GM12878 (cell line): Measurements from ENCODE around the gene CDCP2. TPM values are rescaled to one million over a fixed set of nuclear protein-coding genes. Genes with fewer than 3 reads are reported as not detected.

Experiments
- ATAC-seq: fragments of 200-7000 bp; cut with Tn5 transposase; 3 replicates; pipeline ENCODE4 v1.9.1; 2020; ENCODE audit warnings: mild to moderate bottlenecking, moderate library complexity
- BruUV-seq: library from RNA; stranded (reverse); fragments of 400-500 nt; replicated peaks from 2 replicates; lab custom pipeline; 2021; lab: Mats Ljungman, UMichigan
- CTCF ChIA-PET: fragments of 300-600 bp; sonication (Branson Sonifier 250); formaldehyde crosslinking; extraction: SDS; loops from one replicate; lab custom pipeline; 2021; ENCODE audit warnings: inconsistent platforms; lab: Yijun Ruan, JAX
- POLR2A ChIA-PET: fragments of 350-600 bp; formaldehyde crosslinking; extraction: SDS; loops from one replicate; lab custom pipeline; 2021; ENCODE audit warnings: inconsistent platforms; lab: Charles Lee
- RAD21 ChIA-PET: fragments of 300-600 bp; sonication (Branson Sonifier 250); formaldehyde crosslinking; loops from one replicate; lab custom pipeline; 2023; ENCODE audit warnings: antibody characterized with exemption; ENCODE audit not compliant: unreplicated experiment; lab: Charles Lee
- SMC1A ChIA-PET: fragments of 300-600 bp; sonication (Branson Sonifier 250); formaldehyde crosslinking; loops from one replicate; lab custom pipeline; 2023; ENCODE audit not compliant: unreplicated experiment, uncharacterized antibody; lab: Charles Lee
- DNase-seq: peaks from one replicate; pipeline ENCODE4 v3.0.0-alpha.2; 2011; ENCODE audit warnings: low read depth, low spot score
- FAIRE-seq: peaks from 3 replicates; lab custom pipeline; 2011; peaks lifted over from hg19 to GRCh38; lab: Jason Lieb, UNC
- H2AFZ ChIP-seq: 2 replicates; pipeline ENCODE4 v1.6.0; 2011; ENCODE audit warnings: low read depth, low read length, control low read depth; ENCODE audit not compliant: control insufficient read depth
- H3K27ac ChIP-seq: 2 replicates; pipeline ENCODE4 v1.5.1; 2011; ENCODE audit warnings: control low read depth; ENCODE audit not compliant: control insufficient read depth, insufficient read depth
- H3K27me3 ChIP-seq, 2 experiments: replicated peaks in 1 of 2; 2 replicates each; pipeline versions ENCODE4 v1.6.0 to v1.6.1; 2011; ENCODE audit warnings: low read length in 1 of 2; ENCODE audit not compliant: control insufficient read depth in 2 of 2, insufficient read depth in 2 of 2
- H3K36me3 ChIP-seq, 2 experiments: 2 replicates each; pipeline ENCODE4 v1.5.1; 2011; ENCODE audit warnings: low read length in 1 of 2; ENCODE audit not compliant: control insufficient read depth in 2 of 2, insufficient read depth in 2 of 2
- H3K4me1 ChIP-seq: 2 replicates; pipeline ENCODE4 v1.6.1; 2011; ENCODE audit warnings: mild to moderate bottlenecking, low read length, moderate library complexity, mixed read lengths; ENCODE audit not compliant: control insufficient read depth, insufficient read depth
- H3K4me2 ChIP-seq: 2 replicates; pipeline ENCODE4 v1.6.0; 2011; ENCODE audit warnings: control low read depth; ENCODE audit not compliant: control insufficient read depth, insufficient read depth
- H3K4me3 ChIP-seq: fragments of 200-600 bp; sonication (generic); 2 replicates; pipeline ENCODE4 v1.5.1; 2016
- H3K79me2 ChIP-seq: 2 replicates; pipeline ENCODE4 v1.6.0; 2011; ENCODE audit warnings: low read length; ENCODE audit not compliant: control insufficient read depth, insufficient read depth
- H3K9ac ChIP-seq: 2 replicates; pipeline ENCODE4 v1.8.0; 2011; ENCODE audit warnings: low read length, control low read depth, mixed read lengths; ENCODE audit not compliant: control insufficient read depth, insufficient read depth
- H3K9me3 ChIP-seq: replicated peaks from 3 replicates; pipeline ENCODE4 v1.5.1; 2011; ENCODE audit warnings: mild to moderate bottlenecking, low read length; ENCODE audit not compliant: control insufficient read depth, insufficient read depth
- H4K20me1 ChIP-seq: 2 replicates; pipeline ENCODE4 v1.6.0; 2011; ENCODE audit not compliant: control insufficient read depth, insufficient read depth
- BCL11A ChIP-seq: IDR thresholded peaks from 2 replicates; pipeline ENCODE4 v1.6.1; 2011; ENCODE audit warnings: low read depth, low read length
- BHLHE40 ChIP-seq, 2 experiments: fragments of 450-650 bp in 1 of 2; IDR thresholded peaks; 2 replicates each; pipeline ENCODE4 v1.6.1; 2011 to 2017; ENCODE audit warnings: low read depth in 2 of 2, borderline replicate concordance in 1 of 2, improper control_type of control experiment in 1 of 2, low read length in 1 of 2, mild to moderate bottlenecking in 1 of 2
- FOS ChIP-seq: IDR thresholded peaks from 3 replicates; pipeline ENCODE4 v1.6.1; 2011; ENCODE audit warnings: borderline replicate concordance; ENCODE audit not compliant: insufficient read length; ENCODE audit errors: extremely low read depth
- FOXK2 ChIP-seq: fragments of 450-650 bp; IDR thresholded peaks from 2 replicates; pipeline ENCODE4 v1.6.1; 2017; ENCODE audit warnings: mild to moderate bottlenecking, moderate library complexity
- HDGF ChIP-seq: fragments of 450-650 bp; IDR thresholded peaks from 2 replicates; pipeline ENCODE4 v1.6.1; 2016; ENCODE audit warnings: antibody characterized with exemption
- NFIC ChIP-seq: IDR thresholded peaks from 2 replicates; pipeline ENCODE4 v1.6.1; 2012; ENCODE audit warnings: low read depth, mild to moderate bottlenecking, inconsistent platforms, low read length, moderate library complexity
- SUPT20H ChIP-seq: IDR thresholded peaks from 2 replicates; pipeline ENCODE4 v1.6.1; 2011; ENCODE audit warnings: low read depth, mild to moderate bottlenecking, low read length, moderate library complexity, borderline replicate concordance; ENCODE audit not compliant: control insufficient read depth
- YBX1 ChIP-seq: fragments of 450-650 bp; IDR thresholded peaks from 2 replicates; pipeline ENCODE4 v1.6.1; 2016; ENCODE audit warnings: antibody characterized with exemption
- ZNF622 ChIP-seq: fragments of 450-650 bp; IDR thresholded peaks from 2 replicates; pipeline ENCODE4 v1.6.1; 2017; ENCODE audit warnings: mild to moderate bottlenecking, inconsistent platforms
- WGBS: methylation state at CpG from one replicate; pipeline ENCODE4 v1.1.6; 2016; ENCODE audit warnings: low lambda C conversion rate; ENCODE audit not compliant: insufficient replicate concordance, insufficient coverage; ENCODE audit errors: missing lambda C conversion rate; 5-methylcytosine and 5-hydroxymethylcytosine counted together
- in situ Hi-C: fragments of 300-500 bp; cut with MboI; formaldehyde crosslinking; loops from 9 replicates; pipeline ENCODE4 v1.14.3; 2018; ENCODE audit warnings: mixed read lengths
- intact Hi-C: fragments of 100-400 bp; cut with micrococcal nuclease; formaldehyde crosslinking; loops from one replicate; pipeline ENCODE4 v1.14.2; 2022; ENCODE audit not compliant: unreplicated experiment
- polyA plus RNA-seq, 11 experiments: library from polyadenylated mRNA; depleted of rRNA in 4 of 11; unstranded in 6 of 11; stranded (reverse) in 5 of 11; fragments of >200 nt; fragmentation: Nextera tagmentation in 4 of 11; fragmentation: Illumina TruSeq in 1 of 11; extraction: Ambion mirVana in 4 of 11; extraction: Trizol in 1 of 11; gene quantifications; 1 replicate in 1 of 11; 2 replicates in 10 of 11; pipeline versions ENCODE4 v1.2.1 to v1.2.3, GENCODE V29; 2011 to 2016; ENCODE audit warnings: inconsistent platforms in 2 of 11, missing spikeins in 2 of 11, low read depth in 1 of 11
- total RNA-seq, 4 experiments: library from RNA; depleted of rRNA in 3 of 4; stranded (reverse); fragments of >200 nt in 3 of 4; fragmentation: Illumina TruSeq in 1 of 4; extraction: Trizol in 1 of 4; gene quantifications; 2 replicates each; pipeline versions ENCODE4 v1.2.1 to v1.2.3, GENCODE V29; 2013 to 2021
- TF ChIP-seq, protein P1 (sequence below): fragments of 450-650 bp; IDR thresholded peaks from 2 replicates; pipeline ENCODE4 v1.6.1; 2017; ENCODE audit warnings: low read depth, mild to moderate bottlenecking, moderate library complexity
- TF ChIP-seq, protein P2 (sequence below): fragments of 450-650 bp; IDR thresholded peaks from 2 replicates; pipeline ENCODE4 v1.6.1; 2017; ENCODE audit warnings: mild to moderate bottlenecking
- TF ChIP-seq, protein P3 (sequence below): IDR thresholded peaks from 2 replicates; pipeline ENCODE4 v1.6.1; 2011; ENCODE audit warnings: borderline replicate concordance, low read depth, mild to moderate bottlenecking, moderate library complexity, mixed read lengths, low read length; ENCODE audit not compliant: insufficient read depth; ENCODE audit errors: extremely low read length
- TF ChIP-seq, protein P4 (sequence below): IDR thresholded peaks from 2 replicates; pipeline ENCODE4 v1.6.1; 2012; ENCODE audit warnings: low read length, inconsistent platforms

The CDCP2 gene
- total and polyA plus RNA-seq, 10 of the 15 experiments (the other 5 are each of a cell fraction or from before 2014, with no cell fraction given), result 0.06 TPM; not detected in 9

DNA sequence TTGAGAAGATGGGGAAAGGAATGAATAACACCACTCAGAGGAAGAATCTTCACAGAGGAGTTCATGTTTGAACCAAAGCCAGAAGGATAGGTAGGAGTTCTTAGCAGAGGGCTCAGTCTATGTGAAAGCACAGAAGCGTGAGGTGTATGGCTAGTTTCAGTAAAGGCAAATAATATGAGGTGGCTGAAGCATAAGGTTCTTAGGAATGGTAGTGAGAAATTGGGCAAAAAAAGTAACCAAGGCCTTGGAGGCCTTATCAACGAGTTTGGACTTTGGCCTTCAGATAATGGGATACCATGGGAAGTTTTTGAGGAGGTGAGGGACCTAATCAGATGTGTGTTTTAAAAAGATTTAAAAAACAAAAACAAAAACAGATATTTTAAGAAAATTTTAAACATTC is 52.3 kb downstream of the CDCP2 start (continued):
- TF ChIP-seq, protein P1, sequence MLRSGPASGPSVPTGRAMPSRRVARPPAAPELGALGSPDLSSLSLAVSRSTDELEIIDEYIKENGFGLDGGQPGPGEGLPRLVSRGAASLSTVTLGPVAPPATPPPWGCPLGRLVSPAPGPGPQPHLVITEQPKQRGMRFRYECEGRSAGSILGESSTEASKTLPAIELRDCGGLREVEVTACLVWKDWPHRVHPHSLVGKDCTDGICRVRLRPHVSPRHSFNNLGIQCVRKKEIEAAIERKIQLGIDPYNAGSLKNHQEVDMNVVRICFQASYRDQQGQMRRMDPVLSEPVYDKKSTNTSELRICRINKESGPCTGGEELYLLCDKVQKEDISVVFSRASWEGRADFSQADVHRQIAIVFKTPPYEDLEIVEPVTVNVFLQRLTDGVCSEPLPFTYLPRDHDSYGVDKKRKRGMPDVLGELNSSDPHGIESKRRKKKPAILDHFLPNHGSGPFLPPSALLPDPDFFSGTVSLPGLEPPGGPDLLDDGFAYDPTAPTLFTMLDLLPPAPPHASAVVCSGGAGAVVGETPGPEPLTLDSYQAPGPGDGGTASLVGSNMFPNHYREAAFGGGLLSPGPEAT, result no peak
- TF ChIP-seq FOXK2, result no peak
- TF ChIP-seq HDGF, result no peak
- TF ChIP-seq FOS, result no peak

DNA sequence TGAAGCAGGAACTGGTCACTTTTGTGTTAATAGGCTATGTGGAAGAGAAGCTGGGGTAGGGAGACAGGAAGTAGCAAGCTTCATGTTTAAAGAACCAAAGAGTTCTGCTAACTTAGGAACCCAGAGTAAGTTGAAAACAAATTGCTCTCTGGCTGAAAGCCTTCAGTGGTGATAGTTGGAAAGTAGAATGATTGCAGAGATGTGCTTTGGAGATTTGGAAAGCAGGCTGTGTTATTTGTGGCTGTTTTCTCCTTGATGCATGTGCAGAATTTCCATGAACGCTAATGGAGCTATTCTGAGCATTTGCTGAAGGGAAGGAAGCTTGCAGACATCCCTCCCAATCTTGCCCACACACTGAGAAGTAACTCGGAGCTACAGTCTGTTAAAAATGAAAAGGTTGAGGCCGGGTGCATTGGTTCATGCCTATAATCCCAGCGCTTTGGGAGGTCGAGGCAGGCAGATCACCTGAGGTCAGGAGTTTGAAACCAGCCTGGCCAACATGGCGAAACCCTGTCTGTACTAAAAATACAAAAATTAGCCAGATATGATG is 53.7 kb downstream of the CDCP2 start:
- ChIA-PET POLR2A (interaction anchor here (0.7 kb wide), 1 partner anchor 99 kb away, joined by 3 read pairs; no protein-coding TSS in a partner anchor), RAD21 (no interaction called here), CTCF (interaction anchor here (0.8 to 2.1 kb wide), 3 partner anchors 12 to 390 kb away, joined by 3 to 5 read pairs (median 3); no protein-coding TSS in a partner anchor), SMC1A (no interaction called here)
- Histone ChIP-seq H3K27ac (no peak overlapping the region), H2AFZ (no peak overlapping the region), H3K4me2 (no peak overlapping the region), H4K20me1 (no peaks in the 10 kb centered on the region), H3K9me3 (no peaks in the 10 kb centered on the region), H3K36me3 (peaks cover 3 to 4% of the 10 kb centered on the region in 2 experiments; a peak in 3 of 4 replicates), H3K9ac (no peak overlapping the region), H3K4me1 (no peaks in the 10 kb centered on the region), H3K4me3 (no peak overlapping the region), H3K27me3 (no peaks in the 10 kb centered on the region), H3K79me2 (no peaks in the 10 kb centered on the region)
- TF ChIP-seq YBX1 (no peak), ZNF622 (no peak), SUPT20H (no peak), BHLHE40 (IDR thresholded peaks at IDR 0.05; ENCODE audit: borderline replicate concordance in 1 of 2, low read depth in 2 of 2, low read length in 1 of 2) (no peak), NFIC (no peak), BCL11A (no peak)
- TF ChIP-seq, protein P2, sequence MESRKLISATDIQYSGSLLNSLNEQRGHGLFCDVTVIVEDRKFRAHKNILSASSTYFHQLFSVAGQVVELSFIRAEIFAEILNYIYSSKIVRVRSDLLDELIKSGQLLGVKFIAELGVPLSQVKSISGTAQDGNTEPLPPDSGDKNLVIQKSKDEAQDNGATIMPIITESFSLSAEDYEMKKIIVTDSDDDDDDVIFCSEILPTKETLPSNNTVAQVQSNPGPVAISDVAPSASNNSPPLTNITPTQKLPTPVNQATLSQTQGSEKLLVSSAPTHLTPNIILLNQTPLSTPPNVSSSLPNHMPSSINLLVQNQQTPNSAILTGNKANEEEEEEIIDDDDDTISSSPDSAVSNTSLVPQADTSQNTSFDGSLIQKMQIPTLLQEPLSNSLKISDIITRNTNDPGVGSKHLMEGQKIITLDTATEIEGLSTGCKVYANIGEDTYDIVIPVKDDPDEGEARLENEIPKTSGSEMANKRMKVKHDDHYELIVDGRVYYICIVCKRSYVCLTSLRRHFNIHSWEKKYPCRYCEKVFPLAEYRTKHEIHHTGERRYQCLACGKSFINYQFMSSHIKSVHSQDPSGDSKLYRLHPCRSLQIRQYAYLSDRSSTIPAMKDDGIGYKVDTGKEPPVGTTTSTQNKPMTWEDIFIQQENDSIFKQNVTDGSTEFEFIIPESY, result no peak
- TF ChIP-seq, protein P3, sequence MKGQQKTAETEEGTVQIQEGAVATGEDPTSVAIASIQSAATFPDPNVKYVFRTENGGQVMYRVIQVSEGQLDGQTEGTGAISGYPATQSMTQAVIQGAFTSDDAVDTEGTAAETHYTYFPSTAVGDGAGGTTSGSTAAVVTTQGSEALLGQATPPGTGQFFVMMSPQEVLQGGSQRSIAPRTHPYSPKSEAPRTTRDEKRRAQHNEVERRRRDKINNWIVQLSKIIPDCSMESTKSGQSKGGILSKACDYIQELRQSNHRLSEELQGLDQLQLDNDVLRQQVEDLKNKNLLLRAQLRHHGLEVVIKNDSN, result no peak
- TF ChIP-seq, protein P4, sequence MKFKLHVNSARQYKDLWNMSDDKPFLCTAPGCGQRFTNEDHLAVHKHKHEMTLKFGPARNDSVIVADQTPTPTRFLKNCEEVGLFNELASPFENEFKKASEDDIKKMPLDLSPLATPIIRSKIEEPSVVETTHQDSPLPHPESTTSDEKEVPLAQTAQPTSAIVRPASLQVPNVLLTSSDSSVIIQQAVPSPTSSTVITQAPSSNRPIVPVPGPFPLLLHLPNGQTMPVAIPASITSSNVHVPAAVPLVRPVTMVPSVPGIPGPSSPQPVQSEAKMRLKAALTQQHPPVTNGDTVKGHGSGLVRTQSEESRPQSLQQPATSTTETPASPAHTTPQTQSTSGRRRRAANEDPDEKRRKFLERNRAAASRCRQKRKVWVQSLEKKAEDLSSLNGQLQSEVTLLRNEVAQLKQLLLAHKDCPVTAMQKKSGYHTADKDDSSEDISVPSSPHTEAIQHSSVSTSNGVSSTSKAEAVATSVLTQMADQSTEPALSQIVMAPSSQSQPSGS, result no peak
- TSS peak; percentile 36 for BruUV-seq
- intact Hi-C loops, result no loop called here
- DNase-seq (no peak), ATAC-seq (no peak), FAIRE-seq (peak; percentile 62)
- 90% methylated on average over 6 of the region's 6 CpGs for WGBS
- in situ Hi-C loops, result no loop called here
